ENCODE data around the gene RASGRP2.

GRCh38 chr11:64787526-64788320, 43.8 kb upstream of the RASGRP2 start:
- TF ChIP-seq CTCF (IDR thresholded peaks at IDR 0.05) (peak in 3 of 4 experiments; percentile 41 to 51 (median 50)), POLR2A (IDR thresholded peaks at IDR 0.05) (no peak)
